AG20443 (cell line): ENCODE data around the gene TMEM156.

ENCODE experiments used
- DNase-seq: peaks from one replicate; pipeline ENCODE4 v3.0.0; 2012; ENCODE audit warnings: low spot score, mixed read lengths

TMEM156 gene

GRCh38 chr4:38923746-38924145 is 108.5 kb downstream of the TMEM156 start:
- no peak for DNase-seq

- no peak for DNase-seq
These were observed 111.1 kb downstream of the TMEM156 start for GRCh38 chr4:38921151-38921550.

GRCh38 chr4:38920677-38921076 is 111.5 kb downstream of the TMEM156 start:
- DNase-seq = no peak

GRCh38 chr4:38920186-38920585 is 112.0 kb downstream of the TMEM156 start:
- DNase-seq = no peak

GRCh38 chr4:38919494-38919893 is 112.7 kb downstream of the TMEM156 start:
- no peak for DNase-seq

GRCh38 chr4:38917481-38918025 is 114.7 kb downstream of the TMEM156 start:
- DNase-seq = no peak
